ENCODE data around the gene SPATA24.
A peak's percentile ranks its signal among the peaks of the same experiment; 100 is the strongest.
"Not testable (repeated sequence)": the region's sequence is repeated elsewhere in the genome, so short reads cannot be mapped to it uniquely, and the experiment has no call there.

The SPATA24 gene

DNA sequence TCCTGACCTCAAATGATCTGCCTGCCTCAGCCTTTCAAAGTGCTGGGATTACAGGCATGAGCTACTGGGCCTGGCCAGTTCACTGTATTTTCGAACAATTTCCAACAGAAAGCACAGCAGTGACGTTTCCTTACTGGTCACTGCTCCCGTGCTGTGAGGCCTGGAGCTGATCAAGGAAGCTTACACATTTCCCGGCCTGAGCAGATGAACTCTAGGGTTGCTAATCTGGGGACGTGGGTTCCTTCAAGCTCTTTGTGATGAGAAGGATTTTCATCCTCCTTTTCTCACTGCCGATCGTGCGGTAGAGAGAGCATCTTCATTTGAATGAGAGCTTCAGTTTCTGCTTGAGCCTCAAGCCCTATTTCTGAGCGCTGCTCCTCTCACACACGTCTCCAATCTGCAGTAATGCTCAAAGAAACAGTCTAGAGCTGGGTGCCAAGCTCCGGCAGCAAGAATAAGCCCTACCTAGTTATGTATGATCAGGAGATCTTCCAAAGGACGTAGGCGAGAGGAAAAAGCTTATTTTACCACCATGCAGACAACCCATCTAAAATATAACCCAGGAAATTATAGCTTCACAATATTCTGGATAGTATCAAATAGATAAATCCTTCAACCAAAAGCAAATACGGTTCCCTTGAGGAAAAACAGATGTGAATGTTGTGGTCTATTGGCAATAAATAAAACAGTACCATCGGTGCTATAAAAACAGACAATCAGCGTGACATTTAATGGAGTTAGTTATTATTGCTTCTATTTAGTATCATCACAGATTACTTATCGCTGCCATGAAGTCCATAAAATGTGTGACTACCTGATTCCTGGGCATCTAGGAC lies 7.3 kb upstream of the SPATA24 start:
- TF ChIP-seq, protein P1, sequence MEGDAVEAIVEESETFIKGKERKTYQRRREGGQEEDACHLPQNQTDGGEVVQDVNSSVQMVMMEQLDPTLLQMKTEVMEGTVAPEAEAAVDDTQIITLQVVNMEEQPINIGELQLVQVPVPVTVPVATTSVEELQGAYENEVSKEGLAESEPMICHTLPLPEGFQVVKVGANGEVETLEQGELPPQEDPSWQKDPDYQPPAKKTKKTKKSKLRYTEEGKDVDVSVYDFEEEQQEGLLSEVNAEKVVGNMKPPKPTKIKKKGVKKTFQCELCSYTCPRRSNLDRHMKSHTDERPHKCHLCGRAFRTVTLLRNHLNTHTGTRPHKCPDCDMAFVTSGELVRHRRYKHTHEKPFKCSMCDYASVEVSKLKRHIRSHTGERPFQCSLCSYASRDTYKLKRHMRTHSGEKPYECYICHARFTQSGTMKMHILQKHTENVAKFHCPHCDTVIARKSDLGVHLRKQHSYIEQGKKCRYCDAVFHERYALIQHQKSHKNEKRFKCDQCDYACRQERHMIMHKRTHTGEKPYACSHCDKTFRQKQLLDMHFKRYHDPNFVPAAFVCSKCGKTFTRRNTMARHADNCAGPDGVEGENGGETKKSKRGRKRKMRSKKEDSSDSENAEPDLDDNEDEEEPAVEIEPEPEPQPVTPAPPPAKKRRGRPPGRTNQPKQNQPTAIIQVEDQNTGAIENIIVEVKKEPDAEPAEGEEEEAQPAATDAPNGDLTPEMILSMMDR (IDR thresholded peaks at IDR 0.05; ENCODE audit: insufficient read depth, low read depth, low read length, missing control alignments), result no peak
- no peak overlapping the region for H3K4me3 ChIP-seq (ENCODE audit: low read depth, low read length)
- DNase-seq (ENCODE audit: low read depth), result no peak

DNA sequence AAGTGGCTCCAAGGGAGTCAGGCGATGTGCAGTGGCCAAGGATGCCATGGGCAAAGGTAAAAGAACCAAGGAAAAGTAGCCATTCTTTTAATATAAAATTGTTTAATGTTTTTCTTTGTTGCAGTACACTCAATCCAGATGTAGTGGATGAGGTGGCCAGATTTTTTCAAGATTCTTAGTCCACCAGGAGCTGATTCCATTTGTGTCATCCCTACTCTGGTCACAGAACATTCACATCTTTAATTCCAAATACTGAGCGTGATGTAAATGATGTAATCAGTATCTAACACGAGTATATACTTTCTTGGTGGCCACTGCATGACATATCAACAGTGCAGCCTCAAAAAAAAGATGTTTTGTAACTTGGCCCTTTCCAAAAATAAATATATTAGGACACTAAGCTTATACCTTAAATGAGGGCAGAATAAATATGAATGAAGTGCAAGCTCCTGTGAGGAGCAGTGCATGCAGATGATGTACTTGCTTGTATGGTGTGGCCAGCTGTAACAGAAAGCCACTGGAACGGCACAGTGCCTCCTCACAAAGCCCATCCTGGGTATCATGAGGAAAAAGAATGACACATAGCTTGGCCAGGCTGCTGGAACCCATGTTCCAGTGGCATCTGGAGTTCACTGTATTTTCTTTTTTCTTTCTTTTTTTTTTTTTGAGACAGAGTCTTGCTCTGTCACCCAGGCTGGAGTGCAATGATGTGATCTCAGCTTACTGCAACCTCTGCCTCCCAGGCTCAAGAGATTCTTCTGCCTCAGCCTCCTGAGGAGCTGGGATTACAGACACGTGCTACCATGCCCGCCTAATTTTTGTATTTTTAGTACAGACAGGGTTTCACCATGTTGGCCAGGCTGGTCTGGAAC lies 6.5 kb upstream of the SPATA24 start:
- no peak overlapping the region for H3K4me3 ChIP-seq (ENCODE audit: low read depth, low read length)
- TF ChIP-seq, protein P1 (IDR thresholded peaks at IDR 0.05; ENCODE audit: insufficient read depth, low read depth, low read length, missing control alignments), result no peak
- no peak for DNase-seq (ENCODE audit: low read depth)

DNA sequence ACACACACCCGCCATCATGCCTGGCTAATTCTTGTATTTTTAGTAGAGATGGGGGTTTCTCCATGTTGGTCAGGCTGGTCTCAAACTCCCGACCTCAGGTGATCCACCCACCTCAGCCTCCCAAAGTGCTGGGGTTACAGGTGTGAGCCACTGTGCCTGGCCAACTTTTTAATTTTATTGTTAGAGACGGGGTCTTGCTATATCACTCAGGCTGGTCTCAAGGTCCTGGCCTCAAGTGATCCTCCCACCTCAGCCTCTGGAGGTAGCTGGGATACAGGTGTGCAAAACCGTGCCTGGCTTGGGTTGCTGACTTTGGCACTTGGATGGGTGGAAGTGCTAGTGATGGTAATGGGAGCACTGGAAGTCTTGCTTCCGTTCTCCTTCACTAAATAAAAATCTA lies 5.2 kb upstream of the SPATA24 start:
- not testable (repeated sequence) for H3K4me3 ChIP-seq (ENCODE audit: low read depth, low read length); DNase-seq (ENCODE audit: low read depth)

DNA sequence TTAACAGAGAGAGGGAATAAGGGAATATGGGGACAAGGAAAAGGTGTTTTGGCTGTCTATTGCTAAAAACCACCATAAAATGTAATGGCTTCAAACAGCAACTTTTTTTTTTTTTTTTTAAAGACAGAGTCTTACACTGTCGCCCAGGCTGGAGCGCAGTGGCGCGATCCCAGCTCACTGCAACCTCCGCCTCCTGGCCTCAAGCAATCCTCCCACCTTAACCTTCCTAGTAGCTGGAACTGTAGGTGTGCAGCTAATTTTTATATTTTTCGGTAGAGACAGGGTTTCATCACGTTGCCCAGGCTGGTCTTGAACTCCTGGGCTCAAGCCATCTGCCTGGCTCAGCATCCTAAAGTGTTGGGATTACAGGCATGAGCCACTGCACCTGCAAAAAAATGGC lies 4.3 kb upstream of the SPATA24 start:
- no peak overlapping the region for H3K4me3 ChIP-seq (ENCODE audit: low read depth, low read length)
- TF ChIP-seq, protein P1 (IDR thresholded peaks at IDR 0.05; ENCODE audit: insufficient read depth, low read depth, low read length, missing control alignments), result no peak
- no peak for DNase-seq (ENCODE audit: low read depth)

DNA sequence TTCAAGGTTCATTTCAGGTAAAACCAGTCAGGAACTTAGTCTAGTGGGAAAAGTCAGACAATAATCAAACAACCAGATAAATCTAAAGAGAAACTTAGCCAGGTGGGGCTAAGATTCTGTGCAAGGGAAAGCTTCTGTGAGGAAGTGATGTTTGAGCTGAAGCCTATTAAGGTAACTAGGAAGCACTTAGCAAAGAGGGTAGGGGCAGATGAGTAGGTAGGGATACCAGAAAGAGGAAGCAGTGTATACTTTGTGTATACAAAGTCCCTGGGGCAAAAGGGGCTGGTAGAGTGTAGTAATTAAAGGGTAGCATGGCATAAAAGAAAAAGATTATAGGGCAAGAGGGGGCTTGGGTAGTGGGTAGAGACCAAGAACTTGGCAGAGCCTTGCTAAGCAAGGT lies 3.6 kb upstream of the SPATA24 start:
- TF ChIP-seq, protein P1 (IDR thresholded peaks at IDR 0.05; ENCODE audit: insufficient read depth, low read depth, low read length, missing control alignments), result no peak
- H3K4me3 ChIP-seq (ENCODE audit: low read depth, low read length), result no peak overlapping the region
- no peak for DNase-seq (ENCODE audit: low read depth)

DNA sequence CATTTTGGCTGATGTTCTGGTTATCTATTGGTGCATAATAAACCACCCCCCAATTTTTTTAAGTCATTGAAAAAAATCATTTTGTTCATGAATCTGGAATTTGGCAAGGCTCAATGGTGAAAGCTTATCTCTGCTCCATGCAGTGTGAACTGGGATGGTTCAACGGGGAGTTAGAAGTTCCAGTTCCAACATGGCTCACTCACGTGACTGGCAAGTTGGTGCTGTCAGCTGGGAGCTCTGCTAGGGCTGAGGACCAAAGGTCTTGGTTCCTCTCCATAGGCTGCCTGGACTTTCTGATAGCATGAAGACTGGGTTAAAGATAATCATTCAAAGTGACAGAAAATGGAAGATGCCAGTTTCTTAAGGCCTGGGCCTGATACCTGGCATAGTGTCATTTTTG lies 3.1 kb upstream of the SPATA24 start:
- TF ChIP-seq, protein P1 (IDR thresholded peaks at IDR 0.05; ENCODE audit: insufficient read depth, low read depth, low read length, missing control alignments), result no peak
- no peak overlapping the region for H3K4me3 ChIP-seq (ENCODE audit: low read depth, low read length)

DNA sequence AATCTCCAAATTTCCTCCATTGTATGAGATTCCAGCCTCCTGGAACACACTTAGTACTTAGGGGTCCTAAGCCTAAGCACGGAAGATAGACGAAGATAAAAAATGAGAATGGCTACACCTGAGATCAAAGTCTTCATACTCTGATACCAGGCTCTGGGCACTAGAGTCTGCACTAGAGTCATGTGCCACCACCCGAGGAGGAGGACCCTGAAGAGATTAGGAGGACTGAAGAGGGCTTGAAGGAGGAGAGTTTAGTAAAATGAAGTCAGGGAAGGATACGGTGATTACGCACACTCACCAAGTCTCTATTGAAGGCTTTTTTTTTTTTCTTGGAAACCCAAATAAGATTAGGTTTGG lies 573 bp upstream of the SPATA24 start:
- no peak for DNase-seq (ENCODE audit: low read depth)
- H3K4me3 ChIP-seq (ENCODE audit: low read depth, low read length), result peak overlapping the region; percentile 75
- TF ChIP-seq, protein P1 (IDR thresholded peaks at IDR 0.05; ENCODE audit: insufficient read depth, low read depth, low read length, missing control alignments), result no peak

More for the DNA sequence above, 3.1 kb upstream of the SPATA24 start:
- DNase-seq (ENCODE audit: low read depth), result no peak

Data from GM12865 (cell line).